ENCODE results near the gene LANCL2.

The LANCL2 gene

GRCh38 chr7:55437375-55437774, 72.2 kb downstream of the LANCL2 start:
- DNase-seq = no peak

GRCh38 chr7:55438085-55438756, 73.1 kb downstream of the LANCL2 start:
- DNase-seq = no peak

GRCh38 chr7:55438757-55439525, 73.8 kb downstream of the LANCL2 start:
- DNase-seq = no peak

DNA sequence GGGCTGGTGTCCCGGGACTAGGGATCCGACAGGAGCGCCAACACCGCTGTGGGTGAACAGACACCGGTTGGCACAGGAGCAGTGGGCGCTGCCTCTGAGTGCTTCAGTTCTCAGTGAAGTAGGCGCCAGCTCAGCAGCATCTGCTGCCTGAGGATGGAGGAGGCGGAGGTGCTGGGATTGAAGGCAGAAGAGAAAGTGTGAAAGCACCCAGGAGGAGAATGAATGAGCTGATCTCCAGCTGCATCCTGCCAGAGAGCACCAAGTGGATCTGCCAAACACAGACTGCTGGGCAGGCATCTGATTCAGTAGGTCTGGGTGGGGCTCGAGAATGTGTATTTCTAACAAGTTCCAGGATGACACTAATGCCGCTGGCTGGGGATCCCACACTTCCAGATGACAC, 74.5 kb downstream of the LANCL2 start:
- peak in 35 of 56 donors; percentile 5 to 83 (median 47) for DNase-seq

- no peak for DNase-seq
Measured at GRCh38 chr7:55440040-55440690, 75.0 kb downstream of the LANCL2 start.

DNA sequence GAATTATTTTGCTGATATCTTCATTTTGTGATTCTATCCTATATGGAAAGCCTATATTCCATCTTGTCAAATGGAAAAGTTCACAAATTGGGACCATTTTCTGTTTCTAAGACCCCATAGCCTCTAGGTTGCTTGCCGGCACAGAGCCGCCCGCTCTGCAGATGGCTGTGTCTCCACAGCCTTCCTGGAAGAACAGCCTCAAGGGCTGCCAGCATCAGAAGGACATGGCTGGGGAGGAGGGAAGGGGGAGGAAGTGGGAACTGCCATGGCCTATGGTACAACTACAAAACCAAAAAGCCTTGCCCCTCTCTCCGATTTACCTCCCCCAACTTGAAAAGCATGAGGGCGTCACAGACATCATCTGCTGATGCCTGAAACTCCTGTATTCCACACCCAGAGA, 75.9 kb downstream of the LANCL2 start:
- no peak for DNase-seq

DNA sequence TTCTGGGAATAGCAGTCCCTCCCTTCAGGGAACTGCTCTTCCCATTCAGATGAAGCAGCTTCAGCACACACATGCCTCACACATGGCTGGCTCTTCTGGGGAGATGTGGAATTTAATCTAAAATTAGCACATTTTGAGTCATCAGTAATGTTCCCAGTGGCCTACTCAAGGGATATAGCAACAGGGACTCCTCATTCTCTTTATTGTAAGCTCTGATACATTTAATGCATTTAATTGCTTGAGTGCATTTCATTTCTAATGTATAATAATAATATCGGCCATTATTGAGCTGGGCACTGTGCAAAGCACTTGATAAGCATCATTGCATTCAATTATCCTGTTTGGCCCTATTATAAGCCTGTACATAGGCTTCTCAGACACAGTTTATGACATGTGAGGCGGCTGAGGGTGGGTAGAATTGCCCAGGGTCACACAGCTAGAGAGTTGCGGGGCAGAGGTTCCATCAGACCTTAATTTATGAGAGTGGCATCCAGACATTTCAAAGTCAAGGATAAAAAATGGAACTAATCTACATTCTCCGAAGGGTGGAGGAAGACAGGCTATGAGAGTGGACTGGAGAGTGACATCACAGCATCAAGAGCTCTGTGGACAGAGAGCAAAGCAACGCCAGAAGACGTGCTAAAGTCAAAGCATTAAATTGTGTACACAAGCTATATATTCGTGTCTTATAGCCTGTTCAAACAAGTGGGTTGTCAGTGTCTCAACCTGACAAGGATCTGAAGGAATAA, 76.8 kb downstream of the LANCL2 start:
- peak in 7 of 56 donors; percentile 5 to 38 (median 21) for DNase-seq

DNA sequence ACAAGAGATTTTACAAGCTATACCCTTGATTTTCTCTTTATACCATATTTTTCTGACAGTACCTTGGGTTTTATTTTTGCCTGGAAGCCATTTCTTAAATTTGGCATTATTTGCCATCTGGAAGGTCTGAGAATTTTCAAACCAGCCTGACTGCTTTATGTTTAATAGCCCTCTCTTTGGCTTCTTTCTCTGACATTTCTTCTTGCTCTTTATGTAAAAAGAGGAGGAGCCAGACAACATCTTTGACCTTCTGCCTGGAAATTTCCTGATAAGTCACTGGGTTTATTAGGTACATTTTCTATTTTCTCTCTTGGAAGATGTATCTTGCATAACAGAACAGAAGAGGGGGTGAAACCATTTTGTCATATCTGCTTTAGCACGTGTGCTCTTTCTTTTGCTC, 79.6 kb downstream of the LANCL2 start:
- no peak for DNase-seq

DNA sequence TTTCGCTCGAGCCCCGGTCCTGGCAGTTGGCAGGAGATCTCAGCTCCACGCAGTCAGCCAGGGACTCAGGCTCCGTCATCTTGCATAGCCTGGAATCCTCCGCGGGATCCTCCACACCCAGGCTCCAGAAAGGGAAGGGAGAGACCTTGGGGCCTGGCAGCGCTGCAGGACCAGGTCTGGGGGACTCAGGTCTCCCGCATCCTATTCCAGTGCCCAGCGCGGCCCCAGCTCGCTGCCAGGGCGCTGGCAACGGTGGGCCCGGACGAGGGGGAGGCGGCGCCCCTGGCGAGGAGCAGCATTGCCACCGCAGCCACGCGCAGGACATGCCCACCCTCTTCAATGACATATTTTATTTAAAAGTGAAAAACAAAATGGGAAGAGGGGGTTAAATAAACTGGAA, 83.4 kb downstream of the LANCL2 start:
- DNase-seq = no peak

GRCh38 chr7:55449205-55449991, 84.3 kb downstream of the LANCL2 start:
- no peak for DNase-seq

GRCh38 chr7:55449992-55450535, 84.9 kb downstream of the LANCL2 start:
- DNase-seq = no peak

GRCh38 chr7:55452971-55453370, 87.8 kb downstream of the LANCL2 start:
- DNase-seq = no peak

DNA sequence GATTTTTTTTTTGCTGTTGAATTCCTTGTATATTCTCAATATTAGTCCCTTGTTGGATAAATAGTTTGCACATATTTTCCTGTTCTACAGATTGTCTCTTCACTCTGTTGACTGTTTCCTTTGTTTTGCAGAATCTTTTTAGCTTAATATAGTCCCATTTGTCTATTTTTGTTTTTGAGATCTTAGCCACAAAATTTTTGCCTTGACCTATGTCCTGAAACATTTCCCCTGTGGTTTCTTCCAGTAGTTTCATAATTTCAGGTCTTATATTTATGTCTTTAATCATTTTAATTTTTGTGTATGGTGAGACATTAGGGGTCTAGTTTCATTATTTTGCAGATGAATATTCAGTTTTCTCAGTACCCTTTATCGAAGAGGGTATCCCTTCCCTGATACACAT, 92.7 kb downstream of the LANCL2 start:
- DNase-seq = no peak

- DNase-seq = no peak
Measured at GRCh38 chr7:55458351-55458750, 93.2 kb downstream of the LANCL2 start.

DNA sequence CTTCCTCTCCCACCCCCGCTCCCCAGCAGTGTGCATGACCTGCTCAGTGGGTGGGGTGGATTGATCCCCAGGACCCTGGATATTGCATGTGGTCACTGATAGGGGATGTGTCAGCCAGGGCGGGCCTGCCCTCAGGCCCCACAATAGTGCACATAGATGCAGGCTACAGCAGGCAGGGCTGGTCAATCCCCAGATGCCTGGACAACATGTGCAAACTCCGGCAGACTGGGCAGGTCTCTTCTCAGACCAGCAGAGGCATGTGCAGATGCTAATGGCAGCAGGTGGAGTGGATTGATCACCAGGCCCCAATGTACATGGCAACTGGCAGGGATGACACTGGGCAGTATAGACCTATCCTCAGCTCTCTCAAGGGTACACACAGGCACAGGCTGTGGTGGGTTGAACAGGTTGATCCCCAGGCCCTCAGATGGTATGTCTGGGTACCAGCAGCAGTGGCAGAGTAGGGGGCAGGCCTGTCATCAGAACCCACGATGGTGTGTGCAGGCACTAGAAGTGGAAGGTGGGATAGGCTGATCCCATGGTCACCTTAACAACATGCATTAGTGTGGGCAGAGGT, 98.6 kb downstream of the LANCL2 start:
- no peak for DNase-seq

GRCh38 chr7:55464422-55464821, 99.3 kb downstream of the LANCL2 start:
- no peak for DNase-seq

GRCh38 chr7:55465691-55466090, 100.6 kb downstream of the LANCL2 start:
- no peak for DNase-seq

- DNase-seq = no peak
Measured at GRCh38 chr7:55467047-55467593, 102.0 kb downstream of the LANCL2 start.

- no peak for DNase-seq
Measured at GRCh38 chr7:55468495-55468894, 103.4 kb downstream of the LANCL2 start.

GRCh38 chr7:55469271-55469681, 104.1 kb downstream of the LANCL2 start:
- DNase-seq = peak in 12 of 56 donors; percentile 8 to 47 (median 32)
